ENCODE measurements around the gene MAGI2. TPM values are rescaled to one million over a fixed set of nuclear protein-coding genes. Genes with fewer than 3 reads are reported as not detected.

MAGI2 gene
- total RNA-seq, 1 experiment from 2014 or later, result 0.52 TPM

GRCh38 chr7:78171398-78171797 is 1282.1 kb downstream of the MAGI2 start:
- intact Hi-C loops (cut with micrococcal nuclease; ENCODE audit: unreplicated experiment), result no loop called here
- H3K4me1 Mint-ChIP-seq (ENCODE audit: low read depth, unreplicated experiment), result no peaks in the 10 kb centered on the region
- TF ChIP-seq, protein P1, sequence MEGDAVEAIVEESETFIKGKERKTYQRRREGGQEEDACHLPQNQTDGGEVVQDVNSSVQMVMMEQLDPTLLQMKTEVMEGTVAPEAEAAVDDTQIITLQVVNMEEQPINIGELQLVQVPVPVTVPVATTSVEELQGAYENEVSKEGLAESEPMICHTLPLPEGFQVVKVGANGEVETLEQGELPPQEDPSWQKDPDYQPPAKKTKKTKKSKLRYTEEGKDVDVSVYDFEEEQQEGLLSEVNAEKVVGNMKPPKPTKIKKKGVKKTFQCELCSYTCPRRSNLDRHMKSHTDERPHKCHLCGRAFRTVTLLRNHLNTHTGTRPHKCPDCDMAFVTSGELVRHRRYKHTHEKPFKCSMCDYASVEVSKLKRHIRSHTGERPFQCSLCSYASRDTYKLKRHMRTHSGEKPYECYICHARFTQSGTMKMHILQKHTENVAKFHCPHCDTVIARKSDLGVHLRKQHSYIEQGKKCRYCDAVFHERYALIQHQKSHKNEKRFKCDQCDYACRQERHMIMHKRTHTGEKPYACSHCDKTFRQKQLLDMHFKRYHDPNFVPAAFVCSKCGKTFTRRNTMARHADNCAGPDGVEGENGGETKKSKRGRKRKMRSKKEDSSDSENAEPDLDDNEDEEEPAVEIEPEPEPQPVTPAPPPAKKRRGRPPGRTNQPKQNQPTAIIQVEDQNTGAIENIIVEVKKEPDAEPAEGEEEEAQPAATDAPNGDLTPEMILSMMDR (IDR thresholded peaks at IDR 0.05; ENCODE audit: unreplicated experiment), result no peak
- no peak overlapping the region for H3K27ac Mint-ChIP-seq (ENCODE audit: unreplicated experiment)
- no peaks in the 10 kb centered on the region for H3K9me3 Mint-ChIP-seq (ENCODE audit: low read depth, unreplicated experiment)
- H3K27me3 Mint-ChIP-seq (ENCODE audit: unreplicated experiment), result peaks cover 20% of the 10 kb centered on the region
- CTCF ChIA-PET, result no interaction called here
- H3K36me3 Mint-ChIP-seq (ENCODE audit: insufficient read depth, unreplicated experiment), result no peaks in the 10 kb centered on the region
- H3K4me3 Mint-ChIP-seq (ENCODE audit: low read depth, unreplicated experiment), result no peak overlapping the region
- BruUV-seq (replicated peaks), result no TSS peak
- no peak for DNase-seq

GRCh38 chr7:78170815-78171214 is 1282.7 kb downstream of the MAGI2 start:
- no peaks in the 10 kb centered on the region for H3K4me1 Mint-ChIP-seq (ENCODE audit: low read depth, unreplicated experiment)
- no TSS peak for BruUV-seq (replicated peaks)
- intact Hi-C loops (cut with micrococcal nuclease; ENCODE audit: unreplicated experiment), result no loop called here
- H3K27ac Mint-ChIP-seq (ENCODE audit: unreplicated experiment), result no peak overlapping the region
- no peak for DNase-seq
- CTCF ChIA-PET, result no interaction called here
- TF ChIP-seq, protein P1 (IDR thresholded peaks at IDR 0.05; ENCODE audit: unreplicated experiment), result no peak
- H3K27me3 Mint-ChIP-seq (ENCODE audit: unreplicated experiment), result peaks cover 23% of the 10 kb centered on the region
- H3K4me3 Mint-ChIP-seq (ENCODE audit: low read depth, unreplicated experiment), result no peak overlapping the region
- H3K36me3 Mint-ChIP-seq (ENCODE audit: insufficient read depth, unreplicated experiment), result no peaks in the 10 kb centered on the region
- no peaks in the 10 kb centered on the region for H3K9me3 Mint-ChIP-seq (ENCODE audit: low read depth, unreplicated experiment)

- no peak for DNase-seq
- H3K36me3 Mint-ChIP-seq (ENCODE audit: insufficient read depth, unreplicated experiment), result no peaks in the 10 kb centered on the region
- peaks cover 31% of the 10 kb centered on the region for H3K27me3 Mint-ChIP-seq (ENCODE audit: unreplicated experiment)
- CTCF ChIA-PET, result no interaction called here
- no peaks in the 10 kb centered on the region for H3K4me1 Mint-ChIP-seq (ENCODE audit: low read depth, unreplicated experiment)
- TF ChIP-seq, protein P1 (IDR thresholded peaks at IDR 0.05; ENCODE audit: unreplicated experiment), result no peak
- H3K9me3 Mint-ChIP-seq (ENCODE audit: low read depth, unreplicated experiment), result no peaks in the 10 kb centered on the region
- no peak overlapping the region for H3K4me3 Mint-ChIP-seq (ENCODE audit: low read depth, unreplicated experiment)
- BruUV-seq (replicated peaks), result no TSS peak
- H3K27ac Mint-ChIP-seq (ENCODE audit: unreplicated experiment), result no peak overlapping the region
- intact Hi-C loops (cut with micrococcal nuclease; ENCODE audit: unreplicated experiment), result no loop called here
These were observed 1283.5 kb downstream of the MAGI2 start for GRCh38 chr7:78169992-78170391.

DNA sequence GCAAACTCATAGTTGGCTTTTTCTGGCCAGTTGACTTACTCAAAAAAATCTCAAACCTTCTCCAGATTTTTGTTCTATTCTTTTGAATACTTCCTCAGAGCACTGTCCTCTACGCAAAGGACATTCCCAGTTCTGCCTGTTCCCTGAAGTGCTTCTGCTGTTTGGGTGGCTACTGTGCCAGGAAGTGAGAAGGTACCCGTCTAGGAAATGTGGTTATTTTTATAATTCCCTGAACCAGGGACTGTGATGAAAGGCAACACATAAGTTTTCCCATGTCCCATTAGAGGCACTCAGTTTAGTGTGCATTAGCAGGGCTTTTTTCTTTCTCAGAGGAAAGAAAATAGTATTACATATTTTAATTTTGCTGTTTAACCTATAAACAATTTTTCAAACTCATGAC is 1284.6 kb downstream of the MAGI2 start:
- BruUV-seq (replicated peaks), result no TSS peak
- intact Hi-C loops (cut with micrococcal nuclease; ENCODE audit: unreplicated experiment), result no loop called here
- H3K9me3 Mint-ChIP-seq (ENCODE audit: low read depth, unreplicated experiment), result no peaks in the 10 kb centered on the region
- no peaks in the 10 kb centered on the region for H3K4me1 Mint-ChIP-seq (ENCODE audit: low read depth, unreplicated experiment)
- H3K36me3 Mint-ChIP-seq (ENCODE audit: insufficient read depth, unreplicated experiment), result no peaks in the 10 kb centered on the region
- no peak overlapping the region for H3K4me3 Mint-ChIP-seq (ENCODE audit: low read depth, unreplicated experiment)
- H3K27ac Mint-ChIP-seq (ENCODE audit: unreplicated experiment), result no peak overlapping the region
- TF ChIP-seq, protein P1 (IDR thresholded peaks at IDR 0.05; ENCODE audit: unreplicated experiment), result no peak
- H3K27me3 Mint-ChIP-seq (ENCODE audit: unreplicated experiment), result peaks cover 32% of the 10 kb centered on the region
- no peak for DNase-seq
- CTCF ChIA-PET, result no interaction called here
